Activated T-cell treated with anti-CD3 and anti-CD28 coated beads for 4 hours (primary cell): Measurements from ENCODE around the gene MRPL52.

Experiments used
- DNase-seq: peaks from one replicate; pipeline ENCODE4 v3.0.0-alpha.2; 2020

MRPL52 gene

DNA sequence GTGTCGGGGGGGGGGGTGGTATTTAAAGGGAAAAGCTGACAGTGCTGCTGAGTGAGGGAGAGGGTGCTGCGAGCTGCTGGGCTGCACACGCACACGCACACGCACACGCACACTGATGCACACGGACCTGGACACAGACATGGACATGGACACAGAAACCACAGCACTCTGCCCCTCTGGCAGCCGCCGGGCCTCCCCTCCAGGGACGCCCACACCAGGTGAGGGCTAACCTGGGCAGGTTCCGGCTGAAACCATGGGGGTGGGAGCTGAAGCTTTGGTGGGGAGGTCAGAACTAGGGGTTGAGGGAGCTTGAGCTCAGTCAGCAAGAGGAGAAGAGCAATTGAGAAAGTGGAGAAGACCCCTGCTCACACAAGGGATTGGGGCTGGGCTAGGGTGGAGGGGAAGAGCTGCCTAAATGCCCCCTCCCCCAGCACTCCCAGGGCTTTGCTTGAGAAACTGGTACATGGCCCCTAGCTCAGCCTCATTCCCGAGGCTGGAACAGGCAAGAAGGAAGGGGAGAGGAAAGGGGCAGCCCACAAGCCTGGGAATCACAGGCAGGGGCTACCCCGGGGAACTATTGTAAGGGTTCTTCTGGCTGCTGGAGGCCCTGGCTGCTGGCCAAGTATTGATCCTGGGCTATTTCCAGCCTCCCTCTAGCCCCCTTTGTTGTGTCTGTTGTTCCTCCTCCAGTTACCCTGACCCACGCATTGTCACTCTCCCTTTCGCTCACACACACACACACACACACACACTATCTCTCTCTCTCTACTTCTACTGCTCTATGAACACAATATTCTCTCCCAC is 53.7 kb downstream of the MRPL52 start, which contains the start of gene REM2:
Gene REM2, plus strand, starts transcription at position 50 of the 804 bp plus-strand sequence. Its CDS starts 66 bp downstream, at position 116.
- no peak for DNase-seq

DNA sequence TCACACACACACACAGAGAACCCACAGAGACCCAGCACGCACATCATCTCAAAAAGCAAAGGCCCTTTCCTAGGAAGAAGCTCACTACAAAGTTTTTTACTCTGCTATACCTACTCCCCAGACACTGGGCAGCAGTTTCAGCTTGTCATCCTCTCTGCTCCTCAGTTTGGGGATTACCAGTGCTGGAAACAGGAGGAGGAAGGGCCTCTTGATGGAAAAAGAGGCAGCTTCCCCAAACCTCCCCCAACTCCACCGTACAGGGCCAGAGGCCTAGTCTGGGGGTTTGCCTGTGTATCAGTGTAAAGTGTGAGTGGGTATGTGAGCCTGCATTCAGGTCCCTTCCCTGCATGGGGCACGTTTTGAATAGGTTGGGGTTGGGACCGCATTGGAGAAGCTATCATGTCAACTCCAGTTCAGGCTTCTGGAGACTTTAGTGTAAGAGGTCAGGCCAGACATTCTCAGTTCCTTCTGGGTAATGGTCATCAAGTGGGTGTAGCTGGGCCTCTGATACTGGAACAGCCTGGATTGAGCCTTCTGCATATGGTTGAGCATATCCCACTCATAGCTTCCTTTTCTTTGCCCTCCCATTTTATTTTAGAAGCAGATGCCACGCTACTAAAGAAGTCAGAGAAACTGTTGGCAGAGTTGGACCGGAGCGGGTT is 54.5 kb downstream of the MRPL52 start:
- no peak for DNase-seq
